Activated naive CD4-positive, alpha-beta T cell treated with Interleukin-2 at 50 U/mL for 16 hours (primary cell): ENCODE results near the gene OTOF.

Experiments used
- DNase-seq: peaks from one replicate; pipeline ENCODE4 v3.0.0-alpha.2; 2020

OTOF gene

DNA sequence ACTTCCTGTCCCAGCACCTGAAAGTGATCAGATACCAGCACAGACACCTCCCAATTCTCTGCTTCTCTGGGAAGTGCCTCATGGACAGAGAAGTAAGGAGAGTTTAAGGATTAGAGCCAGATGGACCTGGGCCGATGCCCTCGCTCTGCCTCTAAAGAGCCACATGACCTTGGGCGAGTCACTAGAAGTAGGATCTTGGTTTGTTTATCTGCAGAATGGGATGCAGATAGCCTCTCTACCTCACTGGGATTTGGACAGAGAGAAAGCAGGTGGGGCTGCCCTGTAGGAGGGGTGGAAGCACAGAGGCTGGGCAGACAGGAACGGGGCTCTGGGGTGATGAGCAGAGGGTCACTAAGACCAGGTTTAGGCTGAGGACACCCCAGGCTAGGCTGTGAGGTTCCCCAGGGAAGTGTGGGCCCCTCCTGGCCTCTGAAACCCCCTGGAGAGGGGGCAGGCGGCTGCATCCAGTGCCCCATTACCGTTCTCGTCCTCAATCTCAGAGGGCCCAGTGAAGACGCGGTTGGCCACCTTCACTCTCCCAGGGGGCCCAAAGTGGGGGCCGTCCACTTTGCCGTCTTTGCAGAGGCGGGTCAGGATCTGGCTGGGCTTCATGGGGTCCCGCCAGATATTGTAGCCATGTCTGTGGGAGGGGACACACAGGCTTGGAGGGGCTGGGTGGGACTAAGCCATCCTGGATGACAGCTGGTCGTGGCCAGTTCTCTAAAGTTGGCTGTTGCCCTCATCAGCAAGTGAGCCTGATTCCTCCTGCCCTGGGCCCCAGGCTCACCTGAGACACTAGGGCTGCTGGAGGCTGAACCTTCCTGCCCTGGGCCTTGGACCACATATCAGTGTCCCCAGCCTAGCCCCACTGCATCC lies 13.3 kb downstream of the OTOF start:
- DNase-seq: no peak

DNA sequence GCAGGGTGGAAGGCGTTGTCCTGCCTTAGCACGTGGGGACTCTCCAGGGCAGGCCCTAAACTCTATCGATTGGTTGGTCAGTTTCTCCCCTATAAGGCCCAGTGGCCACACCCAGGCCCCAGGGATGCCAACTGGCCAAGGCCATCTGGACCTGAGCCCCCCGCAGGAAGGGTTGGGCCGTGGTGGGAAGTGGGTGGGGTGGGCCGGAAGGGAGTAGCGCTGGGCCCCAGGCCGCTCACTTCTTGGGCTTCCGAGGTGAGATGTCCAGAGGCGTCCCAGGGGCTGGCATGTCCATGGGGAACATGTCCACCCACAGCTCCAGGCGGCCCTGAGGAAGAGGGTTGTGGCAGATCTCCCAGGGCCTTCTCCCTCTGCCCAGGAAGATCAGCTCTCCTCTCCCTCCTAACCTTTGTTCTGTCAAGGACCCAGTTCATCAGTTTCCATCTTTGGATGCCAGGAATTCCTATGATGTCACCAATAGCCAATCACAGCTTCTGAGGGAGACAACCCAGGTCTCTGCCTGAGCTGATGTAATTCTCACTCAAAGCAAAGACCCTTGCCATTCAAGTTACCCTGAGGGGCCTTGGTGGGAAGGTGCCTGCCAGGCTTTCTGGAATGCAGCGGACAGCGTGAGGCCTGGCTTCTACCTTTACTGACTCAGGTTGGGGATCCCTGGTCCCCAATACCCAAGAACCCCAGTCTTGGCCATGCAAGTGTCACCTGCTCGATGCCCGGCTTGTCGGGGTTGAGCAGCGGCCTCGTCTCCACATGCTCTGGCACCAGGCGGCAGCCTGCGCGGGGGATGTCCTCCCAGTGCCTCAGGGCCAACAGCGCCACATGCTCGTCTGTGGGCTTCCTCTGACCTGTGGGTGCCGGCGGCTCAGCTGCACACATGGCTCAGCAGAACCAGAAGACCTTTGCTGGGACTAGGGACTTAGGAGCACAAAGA lies 14.4 kb downstream of the OTOF start:
- no peak for DNase-seq

DNA sequence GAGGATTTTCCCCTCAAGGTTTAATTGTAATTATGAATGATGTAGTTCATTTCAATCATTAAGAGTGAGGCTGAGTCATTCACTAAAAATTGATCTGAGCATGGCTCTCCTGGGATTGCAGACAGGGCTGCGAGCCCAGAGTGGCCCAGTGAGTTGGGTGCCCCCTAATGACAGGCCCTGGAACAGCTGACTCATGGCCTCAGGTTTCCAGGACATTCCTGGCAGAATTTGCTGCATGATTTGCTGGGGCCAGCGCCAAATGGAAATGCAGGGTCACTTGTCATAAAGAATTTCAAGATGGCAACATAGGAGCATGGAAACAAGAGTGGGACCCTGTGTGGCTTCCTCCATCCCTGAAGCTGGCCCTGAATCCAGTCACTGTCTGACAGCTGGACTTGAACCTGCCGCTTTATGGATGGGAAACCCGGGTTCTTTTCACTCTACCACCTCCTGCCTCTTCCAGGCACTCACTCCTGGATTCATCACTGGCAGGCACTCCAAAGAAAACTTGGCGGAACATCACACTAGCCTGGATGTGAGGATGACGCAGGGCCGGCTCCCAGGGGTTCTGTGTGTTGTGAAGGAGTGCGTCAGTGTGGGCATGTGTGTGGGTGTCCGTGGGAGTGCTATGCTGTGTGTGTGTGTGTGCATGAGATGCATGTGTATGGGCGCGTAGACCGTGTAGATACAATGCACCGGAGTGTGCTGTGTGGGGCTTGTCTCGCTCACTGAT lies 15.2 kb downstream of the OTOF start:
- no peak for DNase-seq

DNA sequence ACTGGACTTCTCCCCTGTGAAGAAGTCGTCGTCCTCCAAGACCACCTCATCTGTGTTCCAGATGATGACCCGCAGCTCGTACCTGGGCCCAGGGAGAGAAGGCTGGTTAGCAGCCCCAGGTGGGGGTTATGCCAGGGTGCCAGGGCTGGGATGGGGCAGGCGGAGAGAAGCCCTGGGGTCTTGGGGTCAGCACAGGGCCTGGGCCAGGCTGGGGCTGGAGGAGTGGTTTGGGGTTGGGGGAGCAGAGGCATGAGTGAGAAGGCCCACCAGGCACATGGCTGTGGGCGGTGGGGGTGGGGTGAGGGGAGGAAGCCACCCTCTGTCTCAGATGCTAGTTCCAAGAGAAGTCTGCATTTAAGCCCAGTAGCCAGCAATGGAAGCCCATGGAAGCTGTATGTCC lies 15.8 kb downstream of the OTOF start:
- no peak for DNase-seq

DNA sequence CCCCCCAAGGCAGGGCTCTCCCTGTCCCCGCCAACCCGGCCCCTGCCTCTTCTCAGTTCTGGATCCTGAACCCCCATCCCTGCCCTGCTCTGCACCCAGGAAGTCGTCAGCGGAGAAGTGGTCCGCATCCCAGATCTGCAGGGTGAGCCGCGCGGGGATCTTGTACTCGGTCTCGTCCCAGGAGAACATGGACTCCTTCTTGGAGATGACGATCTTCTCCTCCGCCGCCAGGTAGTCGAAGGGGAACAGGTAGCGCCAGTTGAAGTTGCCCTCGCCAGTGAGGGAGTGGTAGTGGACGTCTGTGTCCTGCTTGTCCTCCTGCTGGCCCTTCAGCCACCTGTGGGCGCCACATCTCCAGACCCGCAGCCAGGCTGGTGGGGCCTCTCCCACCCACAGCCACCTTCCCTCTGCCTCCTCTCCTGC lies 16.3 kb downstream of the OTOF start:
- no peak for DNase-seq

DNA sequence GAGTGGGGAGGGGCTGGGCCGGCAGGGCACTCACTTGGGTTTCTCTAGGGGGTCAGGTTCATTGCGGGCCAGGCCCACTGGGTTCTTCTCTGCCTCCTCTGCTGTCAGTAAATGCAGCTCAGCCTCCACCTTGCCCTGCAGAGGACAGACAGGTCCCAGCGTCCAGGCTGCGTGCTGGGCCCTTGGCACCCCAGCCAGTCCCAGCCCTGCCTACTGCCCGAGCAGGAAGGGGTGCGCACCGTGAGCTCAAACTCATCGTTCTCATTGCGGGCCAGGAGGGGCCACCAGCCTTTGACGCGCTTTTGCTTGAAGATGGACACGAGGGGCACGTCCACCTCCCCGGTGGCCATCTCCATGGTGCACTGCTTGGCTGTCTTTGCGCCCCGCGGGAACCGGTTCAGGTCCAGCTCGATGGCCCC lies 17.3 kb downstream of the OTOF start:
- no peak for DNase-seq

DNA sequence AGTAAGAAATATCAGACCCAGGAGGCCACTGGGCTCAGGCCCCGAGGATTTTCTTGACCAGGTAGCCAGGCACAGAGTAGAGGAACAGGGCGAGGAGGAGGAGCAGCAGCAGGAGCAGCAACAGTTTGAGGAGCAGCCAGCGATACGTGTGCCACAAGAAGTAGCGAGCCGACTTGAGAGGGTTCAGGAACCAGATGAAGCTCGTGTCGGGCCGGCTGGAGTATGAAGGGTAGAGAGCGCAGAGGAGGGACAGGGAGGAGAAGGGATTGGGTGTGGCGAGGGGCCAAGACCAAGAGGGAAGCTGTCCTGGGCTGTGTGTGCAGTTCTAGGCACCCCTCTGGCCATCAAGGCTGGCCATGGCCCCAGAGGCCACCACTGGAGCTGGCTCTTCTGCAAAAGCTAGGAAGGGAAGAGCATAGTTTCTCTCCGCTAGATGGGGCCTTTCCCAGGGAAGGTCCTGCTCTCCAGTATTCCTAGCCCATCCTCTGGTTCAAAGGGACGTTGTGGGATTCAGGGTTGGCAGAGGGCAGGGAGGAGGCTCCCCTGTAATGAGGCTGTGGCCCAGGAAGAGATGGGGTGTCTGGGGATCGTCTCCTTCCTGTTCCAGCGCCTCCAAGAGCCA lies 17.8 kb downstream of the OTOF start:
- DNase-seq: no peak

DNA sequence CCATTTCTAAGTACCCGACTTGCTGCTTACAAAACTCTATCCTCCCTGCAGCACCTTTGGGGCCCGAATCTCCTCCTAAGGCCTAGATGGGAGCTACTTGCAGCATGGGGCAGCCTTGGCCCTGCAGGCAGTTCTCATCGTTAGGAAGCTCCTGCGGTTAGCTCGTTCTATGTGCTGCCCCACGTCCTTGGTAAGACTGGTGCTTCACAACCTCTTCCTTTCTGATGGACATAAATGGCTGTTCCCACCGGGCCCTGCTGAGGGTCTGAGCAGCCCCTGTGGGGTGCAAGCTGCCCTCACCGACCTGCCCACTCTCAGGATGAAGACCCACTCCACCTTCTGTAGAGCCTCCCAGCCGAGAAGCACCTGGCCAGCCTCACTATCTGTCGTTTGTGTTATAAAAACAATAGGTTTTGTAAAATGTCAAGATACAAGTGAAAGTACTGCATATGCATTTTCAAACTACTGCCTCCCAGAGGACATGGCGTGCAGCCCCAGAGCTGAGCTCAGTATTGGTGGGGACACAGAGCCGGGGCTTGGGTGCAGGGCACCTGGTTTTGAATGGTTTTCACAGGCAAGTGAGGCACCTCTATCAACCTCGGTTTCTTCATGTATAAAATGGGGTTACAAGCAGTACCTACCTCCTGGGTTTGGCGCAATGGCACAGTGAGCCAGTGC lies 19.4 kb downstream of the OTOF start:
- DNase-seq: no peak

DNA sequence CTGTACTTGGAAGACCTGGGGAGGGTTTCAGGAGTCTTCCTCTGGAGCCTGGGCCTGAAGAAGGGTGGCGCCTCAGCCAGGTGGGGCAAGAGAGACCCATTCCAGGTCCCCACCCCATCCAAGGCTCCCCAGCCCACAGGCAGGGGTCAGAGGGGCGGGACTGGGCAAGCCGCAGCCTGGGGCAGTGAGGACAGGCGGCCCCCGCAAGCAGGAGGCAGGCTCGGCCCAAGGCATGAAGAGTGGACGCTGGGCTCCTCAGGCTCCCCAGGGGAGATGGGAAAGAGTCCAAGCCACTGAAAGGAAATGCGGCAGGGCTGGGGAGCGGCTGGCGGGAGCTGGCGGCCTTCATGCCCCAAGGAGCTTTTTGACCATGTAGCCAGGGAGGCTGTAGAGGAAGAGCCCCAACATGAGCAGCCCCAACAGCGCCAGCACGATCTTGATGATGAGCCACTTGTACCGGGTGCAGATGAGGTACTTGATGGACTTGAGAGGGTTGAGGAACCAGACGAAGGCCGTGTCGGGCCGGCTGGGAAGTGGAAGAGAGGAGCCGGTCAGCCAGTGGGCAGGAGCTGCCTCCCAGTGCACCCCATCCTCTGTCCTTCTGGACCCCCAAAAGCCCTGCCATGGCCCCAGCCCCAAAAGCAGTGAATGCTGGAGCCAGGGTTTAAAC lies 20.1 kb downstream of the OTOF start:
- DNase-seq: no peak

DNA sequence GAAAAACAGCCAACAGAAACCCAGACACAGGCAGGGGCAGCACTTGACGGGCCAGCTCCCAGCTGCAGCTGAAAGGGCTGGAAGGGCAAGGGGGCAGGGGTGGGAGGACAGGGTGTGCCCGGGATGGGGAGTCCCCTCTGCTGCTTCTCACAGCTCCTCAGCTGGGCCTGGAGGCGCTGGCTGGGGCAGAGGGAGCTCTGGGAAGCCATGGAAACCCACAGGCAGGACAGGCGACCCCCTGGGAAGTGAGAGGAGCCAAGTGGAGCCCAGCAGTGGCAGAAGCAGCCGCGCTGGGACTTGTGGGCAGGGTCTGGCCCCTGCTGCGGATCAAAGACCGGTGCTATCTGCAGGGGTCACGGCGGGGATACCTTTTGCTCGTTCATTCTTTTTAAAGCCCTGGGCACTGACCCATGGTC lies 20.7 kb downstream of the OTOF start:
- no peak for DNase-seq

DNA sequence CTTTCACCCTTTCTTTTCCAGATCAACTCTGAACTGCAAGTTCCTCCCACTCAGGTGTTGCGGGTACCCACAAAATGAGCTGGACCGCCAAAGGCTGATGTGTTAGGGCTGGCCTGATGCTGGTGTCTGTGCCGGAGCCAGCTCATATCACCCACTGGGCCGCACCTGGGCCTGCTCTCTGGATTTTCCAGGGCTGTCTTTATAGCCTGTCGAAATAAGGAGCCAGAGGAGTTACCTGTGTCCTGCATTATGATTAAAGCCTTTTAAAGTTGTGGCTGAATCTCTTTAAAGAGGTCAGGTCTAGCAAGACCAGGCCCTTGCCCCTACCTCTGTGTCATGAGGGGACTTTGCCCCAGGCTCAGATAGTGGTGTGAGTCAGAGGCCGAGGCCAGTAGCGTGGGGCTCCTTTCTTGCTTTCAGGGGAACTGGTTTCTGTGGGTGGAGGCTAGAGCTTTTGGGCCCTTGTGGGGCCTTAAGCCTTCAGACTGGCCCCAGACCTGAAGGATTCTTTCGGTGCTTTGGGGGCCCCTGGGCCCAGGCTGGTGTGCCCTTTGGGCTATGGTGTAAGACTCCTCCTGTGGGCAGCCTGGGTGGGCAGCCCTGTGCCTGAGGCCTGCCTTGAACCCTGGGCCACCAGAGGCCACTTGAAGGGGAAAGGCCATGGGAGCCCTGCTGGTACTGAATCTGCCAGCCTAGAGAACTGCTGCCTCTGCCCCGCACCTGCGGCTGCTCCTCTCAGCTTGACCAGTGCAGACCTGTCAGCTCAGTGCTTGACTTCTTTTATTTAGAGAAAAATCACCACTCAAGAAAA lies 21.3 kb downstream of the OTOF start:
- no peak for DNase-seq

DNA sequence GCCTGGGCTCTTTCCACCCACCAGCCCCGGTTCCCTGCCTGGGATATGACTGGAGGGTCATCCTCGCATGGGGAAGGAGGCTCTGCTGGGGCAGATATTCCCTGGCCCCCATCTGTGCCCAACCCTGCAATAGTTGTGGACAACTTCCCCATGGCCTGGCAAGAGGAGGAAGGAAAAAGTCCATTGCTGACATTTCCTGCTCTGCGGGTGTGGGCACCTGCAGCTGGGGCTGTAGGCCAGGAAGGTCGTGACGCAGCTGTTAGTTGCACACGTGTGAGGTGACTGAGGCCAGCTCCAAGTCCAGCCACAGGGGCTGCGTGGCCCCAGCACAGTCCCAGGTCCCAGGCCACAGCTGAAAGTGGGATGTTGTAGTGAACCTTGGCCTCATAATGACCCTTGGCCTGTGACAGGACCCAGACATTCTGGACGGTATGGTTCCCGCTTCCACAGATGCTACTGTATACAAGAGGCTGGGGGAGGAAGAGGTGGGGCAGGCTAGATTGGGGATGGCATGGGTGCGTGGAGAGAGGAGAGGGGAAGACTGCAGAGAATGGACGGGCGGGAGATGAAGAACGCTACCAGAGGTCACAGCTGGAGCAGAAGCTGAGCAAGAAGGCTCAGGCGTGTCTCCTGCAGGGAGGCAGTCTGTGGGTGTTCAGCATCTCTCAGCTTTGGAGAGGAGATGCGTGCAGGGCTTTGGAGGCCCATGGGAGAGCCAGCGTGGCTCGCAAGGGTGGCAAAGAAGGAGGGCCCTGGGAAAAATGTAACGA lies 22.1 kb downstream of the OTOF start:
- no peak for DNase-seq

DNA sequence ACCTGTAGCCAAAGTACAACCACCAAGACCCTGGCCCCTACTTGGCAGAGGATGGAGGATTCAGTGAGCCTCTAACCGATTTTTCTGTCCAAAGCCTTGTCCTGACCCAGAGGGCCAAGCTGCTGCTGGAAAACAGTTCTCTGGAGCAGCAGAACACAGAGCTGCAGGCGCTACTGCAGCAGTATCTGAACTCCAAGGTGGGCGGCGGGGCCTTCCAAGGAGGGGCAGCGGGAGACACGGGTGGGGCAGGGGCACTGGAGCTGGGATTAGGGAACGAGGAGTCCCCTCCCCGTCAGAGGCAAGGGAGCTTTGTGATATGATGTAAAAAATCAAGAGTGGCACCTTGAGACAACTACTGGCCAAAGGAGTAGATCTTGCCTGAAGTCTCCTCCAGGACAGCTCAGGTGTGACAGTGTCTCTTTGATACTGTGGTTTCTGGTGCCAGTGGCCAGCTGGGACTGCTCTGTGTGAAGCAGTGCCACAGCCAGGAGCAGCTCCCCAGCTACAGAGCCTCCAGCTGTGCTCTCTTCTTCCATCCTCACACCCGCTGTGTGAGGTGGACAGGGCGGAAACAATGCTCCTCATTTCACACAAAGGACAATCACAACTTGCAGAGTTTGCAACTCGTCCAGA lies 22.8 kb downstream of the OTOF start:
- no peak for DNase-seq

DNA sequence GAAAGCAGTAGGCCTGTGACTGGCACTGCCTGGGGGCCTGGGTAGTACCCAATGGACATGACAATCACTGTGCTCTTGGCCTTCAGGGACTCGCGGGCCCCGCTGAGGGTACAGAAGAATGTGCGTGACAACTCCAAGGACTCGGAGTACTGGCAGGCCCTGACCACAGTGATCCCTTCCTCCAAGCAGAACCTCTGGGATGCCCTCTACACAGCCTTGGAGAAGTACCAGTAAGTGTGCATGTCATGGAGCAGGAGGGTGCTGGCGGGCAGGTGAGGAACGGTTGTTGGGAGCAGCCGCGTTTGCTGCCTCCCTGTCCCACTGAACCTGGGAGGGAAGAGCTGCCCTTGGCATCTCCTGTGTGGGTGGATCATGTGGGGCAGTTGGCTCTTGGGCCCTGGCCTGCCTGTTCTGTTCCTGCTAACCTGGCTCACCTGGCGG lies 23.3 kb downstream of the OTOF start:
- no peak for DNase-seq

DNA sequence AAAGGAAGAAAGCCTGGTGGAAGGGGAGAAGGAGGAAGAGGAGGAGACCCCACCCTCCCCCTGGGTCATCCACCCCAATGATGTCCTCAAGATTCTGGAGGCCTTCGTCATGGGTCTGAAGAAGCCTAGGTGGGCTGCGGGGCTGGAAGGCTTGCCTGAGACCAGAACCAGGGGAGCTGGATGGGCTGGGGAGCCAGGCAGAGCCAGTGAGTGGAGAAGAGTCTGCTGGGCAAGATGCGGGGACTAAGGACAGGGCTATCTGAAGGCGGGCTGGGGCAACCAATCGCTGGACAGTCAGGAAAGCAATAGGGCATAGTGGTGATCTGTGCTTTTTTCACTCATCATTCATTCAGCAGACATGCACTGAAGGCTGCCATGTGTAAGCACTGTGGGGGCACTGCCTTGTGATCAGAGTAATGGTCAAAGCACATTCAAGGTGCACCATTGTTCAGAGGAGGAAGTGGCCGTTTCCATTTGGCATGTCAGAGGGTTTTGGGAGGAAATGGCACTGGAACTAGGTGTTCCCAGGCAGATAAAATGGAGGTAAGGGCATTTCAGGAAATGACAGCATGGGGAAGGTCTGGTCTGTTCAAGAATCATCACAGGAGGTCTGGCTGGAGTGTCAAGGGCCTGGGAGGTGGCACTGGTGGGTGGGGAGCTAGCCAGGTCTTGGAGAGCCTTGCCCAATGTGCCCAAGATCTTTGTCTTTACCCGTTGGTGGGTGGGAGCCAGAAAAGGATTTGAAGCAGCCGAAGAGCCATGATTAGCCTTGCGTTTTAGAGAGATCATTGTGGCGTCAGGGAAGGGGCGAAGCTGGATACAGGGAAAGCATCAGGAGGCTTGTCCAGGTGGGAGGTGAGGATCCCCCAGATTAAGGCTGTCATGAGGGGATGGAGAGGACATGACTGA lies 24.2 kb downstream of the OTOF start:
- DNase-seq: no peak

DNA sequence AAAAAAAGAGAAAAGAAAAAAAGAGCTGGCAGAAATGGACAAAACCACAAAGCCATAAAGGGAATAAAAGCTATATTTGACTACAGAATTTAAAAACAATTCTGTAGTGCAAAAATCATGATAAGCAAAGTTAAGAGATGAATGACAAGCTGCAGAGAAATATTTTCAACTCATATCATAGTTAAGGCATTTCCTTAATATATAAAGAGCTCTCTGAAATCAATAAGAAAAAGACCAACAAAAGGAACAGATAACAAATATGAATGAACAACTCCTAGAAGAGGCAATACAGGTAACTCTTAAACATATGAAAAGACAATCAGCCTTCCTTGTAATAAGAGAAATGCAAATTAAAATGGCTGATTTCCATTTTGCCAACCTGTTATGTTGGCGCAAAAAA lies 26.2 kb downstream of the OTOF start:
- DNase-seq: no peak

DNA sequence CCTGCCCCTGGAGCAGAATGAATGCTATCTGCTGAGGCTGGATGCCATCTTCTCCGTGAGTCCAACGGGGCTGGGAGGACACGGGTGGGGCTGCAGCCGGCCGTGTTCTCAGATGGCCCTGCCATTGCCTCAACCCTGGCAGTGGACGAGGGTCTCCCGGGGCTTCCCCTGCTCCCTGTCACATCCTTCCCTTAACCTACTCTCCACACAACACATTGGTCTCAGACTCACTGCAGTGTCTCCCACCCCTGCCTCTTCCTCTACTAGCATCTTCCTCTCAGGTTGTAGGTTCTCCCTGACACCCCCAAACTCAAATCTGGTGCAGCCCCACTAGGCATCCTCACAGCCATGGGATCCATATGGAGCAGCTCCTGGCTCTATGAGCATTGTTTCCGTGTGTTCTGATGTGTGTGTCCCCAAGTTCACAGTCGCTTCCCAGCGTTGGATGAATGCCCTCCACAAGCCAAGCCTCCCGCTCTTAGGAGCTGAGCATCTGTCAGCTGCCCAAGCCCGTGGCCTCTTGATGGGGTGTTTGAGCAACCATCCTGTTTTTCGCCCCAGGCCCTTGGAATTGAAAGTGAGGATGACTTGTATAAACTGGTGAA lies 27.8 kb downstream of the OTOF start:
- DNase-seq: no peak
